Measurements from ENCODE around the gene ZBP1.

The ZBP1 gene

GRCh38 chr20:57617079-57617795, 3.0 kb downstream of the ZBP1 start:
- Histone ChIP-seq H3K4me3 (ENCODE audit: low read length in 2 of 2) (peak overlapping the region in 1 of 2 donors; percentile 73), H3K27me3 (ENCODE audit: control insufficient read depth in 2 of 2, insufficient read depth in 2 of 2, low read length in 2 of 2) (no peaks in the 10 kb centered on the region), H3K9me3 (ENCODE audit: control insufficient read depth in 2 of 2, low read length in 2 of 2) (no peaks in the 10 kb centered on the region), H3K4me1 (ENCODE audit: control insufficient read depth in 2 of 2, insufficient read depth in 2 of 2, low read length in 2 of 2) (peaks cover 27 to 29% of the 10 kb centered on the region in 2 donors), H3K27ac (ENCODE audit: low read depth in 2 of 2, low read length in 2 of 2) (peak overlapping the region in 1 of 2 donors; percentile 76), H3K9ac (ENCODE audit: low read depth in 1 of 2, low read length in 2 of 2) (peak overlapping the region in 1 of 2 donors; percentile 14), H3K36me3 (ENCODE audit: control insufficient read depth in 2 of 2, insufficient read depth in 2 of 2, low read length in 2 of 2) (peaks cover 0 to 5% of the 10 kb centered on the region in 2 donors)

GRCh38 chr20:57616143-57616951, 3.9 kb downstream of the ZBP1 start:
- peaks cover 0 to 5% of the 10 kb centered on the region in 2 donors for H3K36me3 ChIP-seq (ENCODE audit: control insufficient read depth in 2 of 2, insufficient read depth in 2 of 2, low read length in 2 of 2)
- no peak overlapping the region for H3K27ac ChIP-seq (ENCODE audit: low read depth in 2 of 2, low read length in 2 of 2)
- peaks cover 20 to 22% of the 10 kb centered on the region in 2 donors for H3K4me1 ChIP-seq (ENCODE audit: control insufficient read depth in 2 of 2, insufficient read depth in 2 of 2, low read length in 2 of 2)
- H3K4me3 ChIP-seq (ENCODE audit: low read length in 2 of 2) = no peak overlapping the region
- no peak overlapping the region for H3K9ac ChIP-seq (ENCODE audit: low read depth in 1 of 2, low read length in 2 of 2)
- no peaks in the 10 kb centered on the region for H3K27me3 ChIP-seq (ENCODE audit: control insufficient read depth in 2 of 2, insufficient read depth in 2 of 2, low read length in 2 of 2)
- no peaks in the 10 kb centered on the region for H3K9me3 ChIP-seq (ENCODE audit: control insufficient read depth in 2 of 2, low read length in 2 of 2)

- no peaks in the 10 kb centered on the region for H3K9me3 ChIP-seq (ENCODE audit: control insufficient read depth in 2 of 2, low read length in 2 of 2)
- H3K27me3 ChIP-seq (ENCODE audit: control insufficient read depth in 2 of 2, insufficient read depth in 2 of 2, low read length in 2 of 2) = no peaks in the 10 kb centered on the region
- H3K36me3 ChIP-seq (ENCODE audit: control insufficient read depth in 2 of 2, insufficient read depth in 2 of 2, low read length in 2 of 2) = peaks cover 0 to 5% of the 10 kb centered on the region in 2 donors
- H3K4me1 ChIP-seq (ENCODE audit: control insufficient read depth in 2 of 2, insufficient read depth in 2 of 2, low read length in 2 of 2) = peaks cover 14 to 17% of the 10 kb centered on the region in 2 donors
- H3K4me3 ChIP-seq (ENCODE audit: low read length in 2 of 2) = no peak overlapping the region
- no peak overlapping the region for H3K9ac ChIP-seq (ENCODE audit: low read depth in 1 of 2, low read length in 2 of 2)
- H3K27ac ChIP-seq (ENCODE audit: low read depth in 2 of 2, low read length in 2 of 2) = no peak overlapping the region
These were observed 4.8 kb downstream of the ZBP1 start for GRCh38 chr20:57615445-57615811.

GRCh38 chr20:57614490-57615444, 5.5 kb downstream of the ZBP1 start:
- Histone ChIP-seq H3K9me3 (ENCODE audit: control insufficient read depth in 2 of 2, low read length in 2 of 2) (no peaks in the 10 kb centered on the region), H3K27ac (ENCODE audit: low read depth in 2 of 2, low read length in 2 of 2) (no peak overlapping the region), H3K9ac (ENCODE audit: low read depth in 1 of 2, low read length in 2 of 2) (no peak overlapping the region), H3K4me3 (ENCODE audit: low read length in 2 of 2) (no peak overlapping the region), H3K4me1 (ENCODE audit: control insufficient read depth in 2 of 2, insufficient read depth in 2 of 2, low read length in 2 of 2) (peaks cover 10 to 17% of the 10 kb centered on the region in 2 donors), H3K27me3 (ENCODE audit: control insufficient read depth in 2 of 2, insufficient read depth in 2 of 2, low read length in 2 of 2) (no peaks in the 10 kb centered on the region), H3K36me3 (ENCODE audit: control insufficient read depth in 2 of 2, insufficient read depth in 2 of 2, low read length in 2 of 2) (peaks cover 0 to 5% of the 10 kb centered on the region in 2 donors)

- H3K27me3 ChIP-seq (ENCODE audit: control insufficient read depth in 2 of 2, insufficient read depth in 2 of 2, low read length in 2 of 2) = no peaks in the 10 kb centered on the region
- peaks cover 0 to 5% of the 10 kb centered on the region in 2 donors for H3K36me3 ChIP-seq (ENCODE audit: control insufficient read depth in 2 of 2, insufficient read depth in 2 of 2, low read length in 2 of 2)
- peaks cover 5 to 16% of the 10 kb centered on the region in 2 donors for H3K4me1 ChIP-seq (ENCODE audit: control insufficient read depth in 2 of 2, insufficient read depth in 2 of 2, low read length in 2 of 2)
- no peaks in the 10 kb centered on the region for H3K9me3 ChIP-seq (ENCODE audit: control insufficient read depth in 2 of 2, low read length in 2 of 2)
- no peak overlapping the region for H3K27ac ChIP-seq (ENCODE audit: low read depth in 2 of 2, low read length in 2 of 2)
- no peak overlapping the region for H3K9ac ChIP-seq (ENCODE audit: low read depth in 1 of 2, low read length in 2 of 2)
- no peak overlapping the region for H3K4me3 ChIP-seq (ENCODE audit: low read length in 2 of 2)
These were observed 6.7 kb downstream of the ZBP1 start for GRCh38 chr20:57613481-57613921.

- Histone ChIP-seq H3K36me3 (ENCODE audit: control insufficient read depth in 2 of 2, insufficient read depth in 2 of 2, low read length in 2 of 2) (peaks cover 0 to 5% of the 10 kb centered on the region in 2 donors), H3K27me3 (ENCODE audit: control insufficient read depth in 2 of 2, insufficient read depth in 2 of 2, low read length in 2 of 2) (no peaks in the 10 kb centered on the region), H3K9ac (ENCODE audit: low read depth in 1 of 2, low read length in 2 of 2) (no peak overlapping the region), H3K4me1 (ENCODE audit: control insufficient read depth in 2 of 2, insufficient read depth in 2 of 2, low read length in 2 of 2) (peaks cover under 1 to 11% of the 10 kb centered on the region in 2 donors), H3K27ac (ENCODE audit: low read depth in 2 of 2, low read length in 2 of 2) (no peak overlapping the region), H3K9me3 (ENCODE audit: control insufficient read depth in 2 of 2, low read length in 2 of 2) (no peaks in the 10 kb centered on the region), H3K4me3 (ENCODE audit: low read length in 2 of 2) (no peak overlapping the region)
These were observed 7.3 kb downstream of the ZBP1 start for GRCh38 chr20:57612916-57613315.

GRCh38 chr20:57612436-57612835, 7.8 kb downstream of the ZBP1 start:
- H3K27ac ChIP-seq (ENCODE audit: low read depth in 2 of 2, low read length in 2 of 2) = no peak overlapping the region
- H3K27me3 ChIP-seq (ENCODE audit: control insufficient read depth in 2 of 2, insufficient read depth in 2 of 2, low read length in 2 of 2) = no peaks in the 10 kb centered on the region

GRCh38 chr20:57611586-57612311, 8.5 kb downstream of the ZBP1 start:
- H3K36me3 ChIP-seq (ENCODE audit: control insufficient read depth in 2 of 2, insufficient read depth in 2 of 2, low read length in 2 of 2) = peaks cover 0 to 5% of the 10 kb centered on the region in 2 donors

More at GRCh38 chr20:57612436-57612835, 7.8 kb downstream of the ZBP1 start:
- H3K36me3 ChIP-seq (ENCODE audit: control insufficient read depth in 2 of 2, insufficient read depth in 2 of 2, low read length in 2 of 2) = peaks cover 0 to 5% of the 10 kb centered on the region in 2 donors
- peaks cover 0 to 8% of the 10 kb centered on the region in 2 donors for H3K4me1 ChIP-seq (ENCODE audit: control insufficient read depth in 2 of 2, insufficient read depth in 2 of 2, low read length in 2 of 2)
- H3K9ac ChIP-seq (ENCODE audit: low read depth in 1 of 2, low read length in 2 of 2) = no peak overlapping the region
- H3K4me3 ChIP-seq (ENCODE audit: low read length in 2 of 2) = no peak overlapping the region
- no peaks in the 10 kb centered on the region for H3K9me3 ChIP-seq (ENCODE audit: control insufficient read depth in 2 of 2, low read length in 2 of 2)

GRCh38 chr20:57610261-57610952, 9.8 kb downstream of the ZBP1 start:
- Histone ChIP-seq H3K9me3 (ENCODE audit: control insufficient read depth in 2 of 2, low read length in 2 of 2) (no peaks in the 10 kb centered on the region), H3K4me1 (ENCODE audit: control insufficient read depth in 2 of 2, insufficient read depth in 2 of 2, low read length in 2 of 2) (peaks cover 0 to 3% of the 10 kb centered on the region in 2 donors), H3K4me3 (ENCODE audit: low read length in 2 of 2) (no peak overlapping the region), H3K27me3 (ENCODE audit: control insufficient read depth in 2 of 2, insufficient read depth in 2 of 2, low read length in 2 of 2) (no peaks in the 10 kb centered on the region), H3K9ac (ENCODE audit: low read depth in 1 of 2, low read length in 2 of 2) (no peak overlapping the region), H3K36me3 (ENCODE audit: control insufficient read depth in 2 of 2, insufficient read depth in 2 of 2, low read length in 2 of 2) (peaks cover 0 to 5% of the 10 kb centered on the region in 2 donors), H3K27ac (ENCODE audit: low read depth in 2 of 2, low read length in 2 of 2) (no peak overlapping the region)

More at GRCh38 chr20:57611586-57612311, 8.5 kb downstream of the ZBP1 start:
- Histone ChIP-seq H3K9me3 (ENCODE audit: control insufficient read depth in 2 of 2, low read length in 2 of 2) (no peaks in the 10 kb centered on the region), H3K4me3 (ENCODE audit: low read length in 2 of 2) (no peak overlapping the region), H3K27me3 (ENCODE audit: control insufficient read depth in 2 of 2, insufficient read depth in 2 of 2, low read length in 2 of 2) (no peaks in the 10 kb centered on the region), H3K4me1 (ENCODE audit: control insufficient read depth in 2 of 2, insufficient read depth in 2 of 2, low read length in 2 of 2) (peaks cover 0 to 3% of the 10 kb centered on the region in 2 donors), H3K27ac (ENCODE audit: low read depth in 2 of 2, low read length in 2 of 2) (no peak overlapping the region), H3K9ac (ENCODE audit: low read depth in 1 of 2, low read length in 2 of 2) (no peak overlapping the region)
